B cell (primary cell): ENCODE results near the gene NUDT21. TPM values are rescaled to one million over a fixed set of nuclear protein-coding genes. Genes with fewer than 3 reads are reported as not detected.

Source experiments
- ATAC-seq: fragments of 200-7000 bp; cut with Tn5 transposase; one replicate; pipeline ENCODE4 v1.10.0; 2021; ENCODE audit warnings: low read depth, mild to moderate bottlenecking, moderate number of reproducible peaks, moderate library complexity
- CTCF ChIA-PET: fragments of 350-600 bp; sonication (Branson Sonifier 250); formaldehyde crosslinking; loops from one replicate; lab custom pipeline; 2021; ENCODE audit warnings: antibody characterized with exemption, inconsistent platforms; lab: Charles Lee
- POLR2A ChIA-PET: fragments of 350-600 bp; sonication (Branson Sonifier 250); formaldehyde crosslinking; loops from one replicate; lab custom pipeline; 2021; ENCODE audit warnings: antibody characterized with exemption; lab: Charles Lee
- DNase-seq: peaks from one replicate; pipeline ENCODE4 v3.0.0; 2013
- H2AFZ ChIP-seq: 2 replicates; pipeline ENCODE4 v1.6.1; 2012; ENCODE audit warnings: mild to moderate bottlenecking, low read depth, low read length; ENCODE audit not compliant: insufficient read depth, poor library complexity, severe bottlenecking
- H3K27ac ChIP-seq, 2 donors: 1 replicate in 1 of 2; 2 replicates in 1 of 2; pipeline ENCODE4 v1.5.1; 2012 to 2013; ENCODE audit warnings: low read length in 2 of 2, mild to moderate bottlenecking in 2 of 2, moderate library complexity in 1 of 2
- H3K27me3 ChIP-seq, 4 experiments: fragments of 200-600 bp in 1 of 4; sonication (generic) in 1 of 4; replicated peaks in 1 of 4; 1 replicate in 2 of 4; 2 replicates in 2 of 4; pipeline versions ENCODE4 v1.6.1 to v1.7.0; 2013 to 2016; ENCODE audit warnings: low read length in 3 of 4, mild to moderate bottlenecking in 2 of 4, mixed read lengths in 1 of 4, moderate library complexity in 1 of 4; ENCODE audit not compliant: insufficient read depth in 4 of 4, control insufficient read depth in 3 of 4; ENCODE audit errors: control extremely low read depth in 1 of 4
- H3K36me3 ChIP-seq, 2 experiments: replicated peaks in 1 of 2; 1 replicate in 1 of 2; 2 replicates in 1 of 2; pipeline versions ENCODE4 v1.6.1 to v1.7.1; 2013; ENCODE audit warnings: low read length in 1 of 2; ENCODE audit not compliant: insufficient read depth in 2 of 2, control insufficient read depth in 1 of 2; ENCODE audit errors: control extremely low read depth in 1 of 2, extremely low read depth in 1 of 2
- H3K4me1 ChIP-seq, 2 donors: fragments of 200-600 bp in 1 of 2; sonication (generic) in 1 of 2; 1 replicate in 1 of 2; 2 replicates in 1 of 2; pipeline versions ENCODE4 v1.5.1 to v1.6.1; 2013 to 2017; ENCODE audit warnings: low read length in 2 of 2; ENCODE audit not compliant: control insufficient read depth in 2 of 2, insufficient read depth in 2 of 2
- H3K4me2 ChIP-seq: replicated peaks from 2 replicates; pipeline ENCODE3; 2012; ENCODE audit warnings: mild to moderate bottlenecking, low read depth, low read length; ENCODE audit not compliant: poor library complexity, severe bottlenecking
- H3K4me3 ChIP-seq, 5 experiments: fragments of 200-600 bp in 1 of 5; sonication (generic) in 1 of 5; 1 replicate in 3 of 5; 2 replicates in 2 of 5; pipeline versions ENCODE4 v1.5.1 to v1.7.0; 2011 to 2016; ENCODE audit warnings: low read length in 4 of 5, mild to moderate bottlenecking in 4 of 5, low read depth in 2 of 5, control low read depth in 1 of 5, moderate library complexity in 1 of 5; ENCODE audit not compliant: insufficient read depth in 1 of 5; ENCODE audit errors: control extremely low read depth in 1 of 5, extremely low read depth in 1 of 5
- H3K79me2 ChIP-seq: fragments of 200-600 bp; sonication (generic); one replicate; pipeline ENCODE4 v1.6.0; 2016; ENCODE audit warnings: low read length; ENCODE audit not compliant: control insufficient read depth, insufficient read depth
- H3K9ac ChIP-seq: fragments of 200-600 bp; sonication (generic); 2 replicates; pipeline ENCODE4 v1.6.1; 2017; ENCODE audit warnings: mild to moderate bottlenecking, low read length, moderate library complexity
- H3K9me3 ChIP-seq, 3 donors: one replicate each; pipeline versions ENCODE4 v1.6.1 to v1.7.1; 2013; ENCODE audit warnings: low read length in 2 of 3; ENCODE audit not compliant: control insufficient read depth in 2 of 3, insufficient read depth in 1 of 3; ENCODE audit errors: control extremely low read depth in 1 of 3
- H4K20me1 ChIP-seq: 2 replicates; pipeline ENCODE4 v1.6.0; 2012; ENCODE audit warnings: mild to moderate bottlenecking, low read length; ENCODE audit not compliant: insufficient read depth, control insufficient read depth, poor library complexity, severe bottlenecking
- H3K27ac Mint-ChIP-seq: one replicate; pipeline ENCODE4 v1.8.0; 2021; ENCODE audit warnings: mixed read lengths
- H3K27me3 Mint-ChIP-seq: one replicate; pipeline ENCODE4 v1.8.0; 2021; ENCODE audit warnings: mixed read lengths
- H3K4me1 Mint-ChIP-seq: one replicate; pipeline ENCODE4 v1.8.0; 2021; ENCODE audit warnings: mixed read lengths
- H3K4me3 Mint-ChIP-seq: one replicate; pipeline ENCODE4 v1.8.0; 2021; ENCODE audit warnings: mixed read lengths
- H3K9me3 Mint-ChIP-seq: one replicate; pipeline ENCODE4 v1.8.0; 2022; ENCODE audit warnings: mixed read lengths; ENCODE audit not compliant: insufficient read depth
- CTCF ChIP-seq: fragments of 200-600 bp; IDR thresholded peaks from one replicate; pipeline ENCODE4 v1.8.0; 2022; ENCODE audit warnings: antibody characterized with exemption, mild to moderate bottlenecking
- EZH2 ChIP-seq: IDR thresholded peaks from 2 replicates; pipeline ENCODE4 v1.6.1; 2012; ENCODE audit warnings: borderline replicate concordance, low read depth, mild to moderate bottlenecking, moderate library complexity, low read length; ENCODE audit not compliant: insufficient read depth, poor library complexity, severe bottlenecking
- WGBS: methylation state at CpG from one replicate; pipeline ENCODE4 v1.1.5; 2013; ENCODE audit warnings: missing lambda C conversion rate; ENCODE audit not compliant: insufficient coverage; 5-methylcytosine and 5-hydroxymethylcytosine counted together
- intact Hi-C: fragments of 100-400 bp; cut with micrococcal nuclease; formaldehyde crosslinking; loops from one replicate; pipeline ENCODE4 v1.10.0; 2022
- polyA plus RNA-seq: library from polyadenylated mRNA; depleted of rRNA; stranded (reverse); fragments of >200 nt; gene quantifications from 2 replicates; pipeline ENCODE4 v1.2.3, GENCODE V29; 2012
- total RNA-seq, 2 donors: library from RNA; stranded (reverse); fragments of 120-200 nt in 1 of 2; gene quantifications; 1 replicate in 1 of 2; 2 replicates in 1 of 2; pipeline versions ENCODE4 v1.2.3 to v1.2.4, GENCODE V29; 2013 to 2022

The NUDT21 gene
- total and polyA plus RNA-seq, 2 donors (not counting 1 experiment from before 2014, with no cell fraction given), result 27.3 to 89.4 TPM

DNA sequence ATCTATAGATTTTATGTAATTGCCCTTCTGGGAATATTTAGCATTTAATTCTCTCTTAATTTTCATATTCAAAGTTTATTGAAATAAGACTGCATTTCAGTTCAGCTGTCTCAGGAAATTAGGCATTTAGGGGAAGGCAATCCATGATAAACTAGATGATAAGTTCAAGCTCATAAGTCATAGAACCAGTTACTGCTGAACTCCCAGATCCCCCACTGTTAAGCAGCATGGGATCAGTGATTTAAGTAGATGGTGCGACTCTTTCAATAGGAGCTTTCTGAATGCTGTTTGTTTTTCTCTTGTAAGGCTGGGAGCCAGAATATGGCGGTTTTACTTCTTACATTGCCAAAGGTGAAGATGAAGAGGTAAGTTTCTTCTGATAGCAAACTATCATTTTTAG lies 24.1 kb upstream of the NUDT21 start:
- Mint-ChIP-seq H3K9me3 (no peaks in the 10 kb centered on the region), H3K4me1 (no peaks in the 10 kb centered on the region), H3K4me3 (no peak overlapping the region), H3K27me3 (no peaks in the 10 kb centered on the region), H3K27ac (peak overlapping the region; percentile 28)
- Histone ChIP-seq H2AFZ (no peak overlapping the region), H3K79me2 (no peaks in the 10 kb centered on the region), H3K4me3 (no peak overlapping the region), H3K27ac (no peak overlapping the region), H3K36me3 (peaks cover 9 to 56% of the 10 kb centered on the region in 2 experiments), H3K4me1 (no peaks in the 10 kb centered on the region), H3K9ac (no peak overlapping the region), H3K9me3 (no peaks in the 10 kb centered on the region), H4K20me1 (no peaks in the 10 kb centered on the region), H3K27me3 (no peaks in the 10 kb centered on the region), H3K4me2 (no peak overlapping the region)
- intact Hi-C loops, result no loop called here
- ATAC-seq (no peak), DNase-seq (no peak)
- POLR2A ChIA-PET, result no interaction called here
- no CpG with 5 or more reads among the region's 2 CpGs for WGBS
- CTCF ChIA-PET, result interaction anchor here (0.6 to 1.1 kb wide), 2 partner anchors 126 to 227 kb away, joined by 3 to 6 read pairs; no protein-coding TSS in a partner anchor
- no peak for TF ChIP-seq EZH2
- no peak for TF ChIP-seq CTCF

DNA sequence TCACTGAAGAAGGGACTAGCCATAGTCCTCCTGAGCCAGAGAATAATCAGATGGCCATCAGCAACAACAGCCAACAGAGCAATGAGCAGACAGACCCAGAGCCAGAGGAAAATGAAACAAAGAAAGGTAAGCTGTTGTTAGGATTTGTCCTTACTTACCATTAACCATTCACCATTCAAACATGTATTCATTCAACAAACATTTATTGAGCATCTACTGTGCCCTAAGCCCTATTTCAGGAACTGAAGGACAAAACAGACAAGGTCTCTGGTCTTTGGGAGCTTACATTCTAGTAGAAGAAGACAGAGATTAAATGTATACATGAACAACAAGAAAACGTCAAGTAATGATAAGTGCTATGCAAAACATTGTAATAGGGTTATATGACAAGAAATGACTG lies 19.5 kb upstream of the NUDT21 start:
- Histone ChIP-seq H3K79me2 (no peaks in the 10 kb centered on the region), H3K4me1 (no peaks in the 10 kb centered on the region), H4K20me1 (no peaks in the 10 kb centered on the region), H3K27ac (no peak overlapping the region), H3K9me3 (no peaks in the 10 kb centered on the region), H3K9ac (no peak overlapping the region), H3K4me3 (no peak overlapping the region), H2AFZ (no peak overlapping the region), H3K27me3 (no peaks in the 10 kb centered on the region), H3K36me3 (peaks cover 33 to 73% of the 10 kb centered on the region in 2 experiments), H3K4me2 (no peak overlapping the region)
- ChIA-PET POLR2A (no interaction called here), CTCF (interaction anchor here (1.4 kb wide), 1 partner anchor 231 kb away, joined by 5 read pairs; no protein-coding TSS in a partner anchor)
- ATAC-seq (no peak), DNase-seq (no peak)
- Mint-ChIP-seq H3K27ac (no peak overlapping the region), H3K4me1 (no peaks in the 10 kb centered on the region), H3K4me3 (no peak overlapping the region), H3K27me3 (no peaks in the 10 kb centered on the region), H3K9me3 (no peaks in the 10 kb centered on the region)
- TF ChIP-seq CTCF (no peak), EZH2 (no peak)
- no CpG with 5 or more reads among the region's 1 CpG for WGBS
- intact Hi-C loops, result no loop called here
